HCT116 (cell line): ENCODE data around the gene KRI1. TPM values are rescaled to one million over a fixed set of nuclear protein-coding genes. Genes with fewer than 3 reads are reported as not detected.

ENCODE experiments used
- ATAC-seq: fragments of 200-7000 bp; cut with Tn5 transposase; 2 replicates; pipeline ENCODE4 v1.9.1; 2020; ENCODE audit warnings: mild to moderate bottlenecking, moderate library complexity
- BruUV-seq: library from RNA; stranded (reverse); fragments of 400-500 nt; replicated peaks from 2 replicates; lab custom pipeline; 2021; lab: Mats Ljungman, UMichigan
- CTCF ChIA-PET: fragments of 300-600 bp; sonication (Branson Sonifier 250); formaldehyde crosslinking; loops from one replicate; lab custom pipeline; 2021; ENCODE audit warnings: antibody characterized with exemption; lab: Charles Lee
- POLR2A ChIA-PET: fragments of 300-600, 350-600 bp; sonication (Branson Sonifier 250); formaldehyde crosslinking; loops from one replicate; lab custom pipeline; 2021; ENCODE audit warnings: antibody characterized with exemption; lab: Charles Lee
- RAD21 ChIA-PET, 2 experiments: fragments of 300-600 bp; sonication (Branson Sonifier 250); formaldehyde crosslinking; loops; one replicate each; lab custom pipeline; 2023; ENCODE audit warnings: low total read pairs in 2 of 2; ENCODE audit not compliant: uncharacterized antibody in 2 of 2, unreplicated experiment in 2 of 2, low non-redundant PET in 1 of 2; lab: Charles Lee
- DNase-seq: peaks from one replicate; pipeline ENCODE4 v3.0.0-alpha.2; 2010; ENCODE audit warnings: low read depth, low spot score
- H2AFZ ChIP-seq: fragments of 200-600 bp; shearing (Covaris generic), sonication (generic); 2 replicates; pipeline ENCODE4 v1.6.1; 2017; ENCODE audit warnings: low read depth, mixed run types, mixed read lengths, antibody characterized with exemption, low read length; ENCODE audit not compliant: poor library complexity, severe bottlenecking
- H3K27ac ChIP-seq: 2 replicates; pipeline ENCODE4 v1.5.1; 2012; ENCODE audit warnings: low read depth, low read length
- H3K27me3 ChIP-seq: fragments of 200-600 bp; sonication (generic); 2 replicates; pipeline ENCODE4 v1.6.1; 2016; ENCODE audit warnings: mixed run types, low read length, mixed read lengths; ENCODE audit not compliant: insufficient read depth
- H3K36me3 ChIP-seq, 2 experiments: fragments of 200-500 bp in 1 of 2; fragments of 200-600 bp in 1 of 2; sonication (Bioruptor generic) in 1 of 2; sonication (generic) in 1 of 2; 2 replicates each; pipeline versions ENCODE4 v1.5.1 to v1.6.1; 2014 to 2016; ENCODE audit warnings: low read length in 2 of 2, inconsistent platforms in 1 of 2, mixed read lengths in 1 of 2, mixed run types in 1 of 2; ENCODE audit not compliant: insufficient read depth in 2 of 2, control insufficient read depth in 1 of 2
- H3K4me1 ChIP-seq, 2 experiments: fragments of 200-600 bp in 1 of 2; sonication (generic) in 1 of 2; 2 replicates each; pipeline versions ENCODE4 v1.5.1 to v1.6.1; 2012 to 2017; ENCODE audit warnings: low read length in 2 of 2, inconsistent platforms in 1 of 2, mild to moderate bottlenecking in 1 of 2, mixed read lengths in 1 of 2, mixed run types in 1 of 2, moderate library complexity in 1 of 2; ENCODE audit not compliant: insufficient read depth in 2 of 2, control insufficient read depth in 1 of 2
- H3K4me2 ChIP-seq: fragments of 200-600 bp; sonication (generic); 2 replicates; pipeline ENCODE4 v1.6.1; 2017; ENCODE audit warnings: mixed run types, low read length, mixed read lengths
- H3K4me3 ChIP-seq, 2 experiments: fragments of 200-600 bp in 1 of 2; sonication (generic) in 1 of 2; replicated peaks in 1 of 2; 2 replicates each; pipeline ENCODE4 v1.5.1; 2011 to 2016; ENCODE audit warnings: low read length in 2 of 2, control low read depth in 1 of 2, low read depth in 1 of 2, mild to moderate bottlenecking in 1 of 2, mixed read lengths in 1 of 2, mixed run types in 1 of 2
- H3K79me2 ChIP-seq: fragments of 200-600 bp; sonication (generic); 2 replicates; pipeline ENCODE4 v1.6.1; 2017; ENCODE audit warnings: mild to moderate bottlenecking, mixed run types, low read length, moderate library complexity, mixed read lengths; ENCODE audit not compliant: insufficient read depth
- H3K9ac ChIP-seq: fragments of 200-600 bp; sonication (generic); 2 replicates; pipeline ENCODE4 v1.6.1; 2016; ENCODE audit warnings: low read length, mixed read lengths
- H3K9me2 ChIP-seq: fragments of 200-600 bp; sonication (generic), shearing (Covaris generic); 2 replicates; pipeline ENCODE4 v1.6.1; 2017; ENCODE audit warnings: mixed run types, mild to moderate bottlenecking, moderate library complexity; ENCODE audit not compliant: insufficient read depth
- H3K9me3 ChIP-seq, 2 experiments: fragments of 200-500 bp in 1 of 2; fragments of 200-600 bp in 1 of 2; sonication (Bioruptor generic) in 1 of 2; sonication (generic) in 1 of 2; 2 replicates each; pipeline ENCODE4 v1.6.1; 2014 to 2017; ENCODE audit warnings: low read length in 2 of 2, mixed read lengths in 2 of 2, inconsistent platforms in 1 of 2, low read depth in 1 of 2, mild to moderate bottlenecking in 1 of 2, mixed run types in 1 of 2, moderate library complexity in 1 of 2; ENCODE audit not compliant: control insufficient read depth in 1 of 2, insufficient read depth in 1 of 2
- H4K20me1 ChIP-seq: fragments of 200-600 bp; sonication (generic), shearing (Covaris generic); 2 replicates; pipeline ENCODE4 v1.6.1; 2017; ENCODE audit warnings: mixed run types, mild to moderate bottlenecking, moderate library complexity; ENCODE audit not compliant: insufficient read depth
- CBX3 ChIP-seq: IDR thresholded peaks from 2 replicates; pipeline ENCODE4 v1.6.1; 2012; ENCODE audit warnings: low read depth
- EGR1 ChIP-seq: IDR thresholded peaks from 2 replicates; pipeline ENCODE4 v1.6.1; 2012; ENCODE audit warnings: low read depth
- EZH2 ChIP-seq: fragments of 200-600 bp; sonication (generic); IDR thresholded peaks from 2 replicates; pipeline ENCODE4 v1.6.1; 2017; ENCODE audit warnings: antibody characterized with exemption, mixed run types
- FOSL1 ChIP-seq: IDR thresholded peaks from 2 replicates; pipeline ENCODE4 v1.6.1; 2012; ENCODE audit warnings: low read depth
- POLR2A ChIP-seq: IDR thresholded peaks from 2 replicates; pipeline ENCODE4 v1.7.0; 2011; ENCODE audit warnings: borderline replicate concordance; ENCODE audit not compliant: insufficient read depth, insufficient read length; ENCODE audit errors: extremely low read depth
- SP1 ChIP-seq: IDR thresholded peaks from 2 replicates; pipeline ENCODE4 v1.6.1; 2012; ENCODE audit warnings: low read depth
- SRF ChIP-seq: IDR thresholded peaks from 2 replicates; pipeline ENCODE4 v1.6.1; 2012; ENCODE audit warnings: low read depth
- ZFX ChIP-seq: fragments of 450-650 bp; IDR thresholded peaks from 2 replicates; pipeline ENCODE4 v1.6.1; 2017
- intact Hi-C: fragments of 100-400 bp; cut with micrococcal nuclease; formaldehyde crosslinking; loops from 2 replicates; pipeline ENCODE4 v1.10.0; 2022
- total RNA-seq: library from RNA; stranded (reverse); gene quantifications from one replicate; pipeline ENCODE4 v1.2.1, GENCODE V29; 2021; ENCODE audit not compliant: unreplicated experiment
- TF ChIP-seq, protein P1 (sequence below), 3 experiments: fragments of 200-600 bp in 1 of 3; sonication (generic) in 1 of 3; IDR thresholded peaks in 2 of 3; conservative IDR thresholded peaks in 1 of 3; 2 replicates each; pipeline ENCODE4 v1.5.1; 2012 to 2017; ENCODE audit warnings: low read depth in 2 of 3, low read length in 2 of 3, antibody characterized with exemption in 1 of 3, borderline replicate concordance in 1 of 3, control low read depth in 1 of 3, mild to moderate bottlenecking in 1 of 3, mixed read lengths in 1 of 3, mixed run types in 1 of 3, moderate library complexity in 1 of 3; ENCODE audit not compliant: insufficient read depth in 1 of 3
- TF ChIP-seq, protein P2 (sequence below): IDR thresholded peaks from 2 replicates; pipeline ENCODE4 v1.6.1; 2012
- TF ChIP-seq, protein P3 (sequence below): IDR thresholded peaks from 2 replicates; pipeline ENCODE4 v1.6.1; 2012; ENCODE audit warnings: low read depth
- TF ChIP-seq, protein P4 (sequence below): IDR thresholded peaks from 2 replicates; pipeline ENCODE4 v1.6.1; 2011; ENCODE audit warnings: mild to moderate bottlenecking, low read length, moderate library complexity; ENCODE audit not compliant: insufficient replicate concordance; ENCODE audit errors: extremely low read depth

The KRI1 gene
- total RNA-seq, 1 experiment from 2014 or later = 44.0 TPM

DNA sequence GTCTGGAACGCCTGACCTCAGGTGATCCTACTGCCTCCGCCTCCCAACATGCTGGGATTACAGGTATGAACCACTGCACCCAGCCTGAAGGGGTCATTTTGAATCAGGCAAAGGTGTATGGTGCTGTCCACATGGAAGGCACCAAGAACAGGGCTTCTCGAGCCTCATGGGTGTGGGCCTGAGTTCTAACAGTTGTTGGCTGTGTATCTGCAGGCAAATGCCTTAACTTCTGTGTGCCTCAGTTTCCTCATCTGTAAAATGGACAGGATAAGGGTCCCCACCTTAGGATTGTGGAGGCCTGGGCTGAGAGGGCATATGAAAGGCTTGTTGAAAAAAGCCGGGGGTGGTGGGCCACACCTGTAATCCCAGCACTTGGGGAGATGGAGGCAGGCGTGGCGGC, 12.1 kb upstream of the KRI1 start:
- no peak overlapping the region for H2AFZ ChIP-seq
- no peaks in the 10 kb centered on the region for H4K20me1 ChIP-seq
- H3K4me2 ChIP-seq = peak overlapping the region; percentile 74; the same call in 1 of the 2 replicates
- no peak for TF ChIP-seq ZFX
- TF ChIP-seq POLR2A = no peak
- TF ChIP-seq, protein P1, sequence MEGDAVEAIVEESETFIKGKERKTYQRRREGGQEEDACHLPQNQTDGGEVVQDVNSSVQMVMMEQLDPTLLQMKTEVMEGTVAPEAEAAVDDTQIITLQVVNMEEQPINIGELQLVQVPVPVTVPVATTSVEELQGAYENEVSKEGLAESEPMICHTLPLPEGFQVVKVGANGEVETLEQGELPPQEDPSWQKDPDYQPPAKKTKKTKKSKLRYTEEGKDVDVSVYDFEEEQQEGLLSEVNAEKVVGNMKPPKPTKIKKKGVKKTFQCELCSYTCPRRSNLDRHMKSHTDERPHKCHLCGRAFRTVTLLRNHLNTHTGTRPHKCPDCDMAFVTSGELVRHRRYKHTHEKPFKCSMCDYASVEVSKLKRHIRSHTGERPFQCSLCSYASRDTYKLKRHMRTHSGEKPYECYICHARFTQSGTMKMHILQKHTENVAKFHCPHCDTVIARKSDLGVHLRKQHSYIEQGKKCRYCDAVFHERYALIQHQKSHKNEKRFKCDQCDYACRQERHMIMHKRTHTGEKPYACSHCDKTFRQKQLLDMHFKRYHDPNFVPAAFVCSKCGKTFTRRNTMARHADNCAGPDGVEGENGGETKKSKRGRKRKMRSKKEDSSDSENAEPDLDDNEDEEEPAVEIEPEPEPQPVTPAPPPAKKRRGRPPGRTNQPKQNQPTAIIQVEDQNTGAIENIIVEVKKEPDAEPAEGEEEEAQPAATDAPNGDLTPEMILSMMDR (IDR thresholded peaks at IDR 0.05 in 2 of 3, conservative IDR thresholded peaks at IDR 0.05 in 1 of 3; ENCODE audit: borderline replicate concordance in 1 of 3, insufficient read depth in 1 of 3, low read depth in 2 of 3, low read length in 2 of 3) = no peak
- no peak for TF ChIP-seq SRF
- TF ChIP-seq, protein P2, sequence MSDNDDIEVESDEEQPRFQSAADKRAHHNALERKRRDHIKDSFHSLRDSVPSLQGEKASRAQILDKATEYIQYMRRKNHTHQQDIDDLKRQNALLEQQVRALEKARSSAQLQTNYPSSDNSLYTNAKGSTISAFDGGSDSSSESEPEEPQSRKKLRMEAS = no peak
- TF ChIP-seq, protein P3, sequence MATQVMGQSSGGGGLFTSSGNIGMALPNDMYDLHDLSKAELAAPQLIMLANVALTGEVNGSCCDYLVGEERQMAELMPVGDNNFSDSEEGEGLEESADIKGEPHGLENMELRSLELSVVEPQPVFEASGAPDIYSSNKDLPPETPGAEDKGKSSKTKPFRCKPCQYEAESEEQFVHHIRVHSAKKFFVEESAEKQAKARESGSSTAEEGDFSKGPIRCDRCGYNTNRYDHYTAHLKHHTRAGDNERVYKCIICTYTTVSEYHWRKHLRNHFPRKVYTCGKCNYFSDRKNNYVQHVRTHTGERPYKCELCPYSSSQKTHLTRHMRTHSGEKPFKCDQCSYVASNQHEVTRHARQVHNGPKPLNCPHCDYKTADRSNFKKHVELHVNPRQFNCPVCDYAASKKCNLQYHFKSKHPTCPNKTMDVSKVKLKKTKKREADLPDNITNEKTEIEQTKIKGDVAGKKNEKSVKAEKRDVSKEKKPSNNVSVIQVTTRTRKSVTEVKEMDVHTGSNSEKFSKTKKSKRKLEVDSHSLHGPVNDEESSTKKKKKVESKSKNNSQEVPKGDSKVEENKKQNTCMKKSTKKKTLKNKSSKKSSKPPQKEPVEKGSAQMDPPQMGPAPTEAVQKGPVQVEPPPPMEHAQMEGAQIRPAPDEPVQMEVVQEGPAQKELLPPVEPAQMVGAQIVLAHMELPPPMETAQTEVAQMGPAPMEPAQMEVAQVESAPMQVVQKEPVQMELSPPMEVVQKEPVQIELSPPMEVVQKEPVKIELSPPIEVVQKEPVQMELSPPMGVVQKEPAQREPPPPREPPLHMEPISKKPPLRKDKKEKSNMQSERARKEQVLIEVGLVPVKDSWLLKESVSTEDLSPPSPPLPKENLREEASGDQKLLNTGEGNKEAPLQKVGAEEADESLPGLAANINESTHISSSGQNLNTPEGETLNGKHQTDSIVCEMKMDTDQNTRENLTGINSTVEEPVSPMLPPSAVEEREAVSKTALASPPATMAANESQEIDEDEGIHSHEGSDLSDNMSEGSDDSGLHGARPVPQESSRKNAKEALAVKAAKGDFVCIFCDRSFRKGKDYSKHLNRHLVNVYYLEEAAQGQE = no peak
- TF ChIP-seq EGR1 = no peak
- TF ChIP-seq CBX3 = no peak
- no peak for TF ChIP-seq FOSL1
- TF ChIP-seq SP1 = no peak
- TF ChIP-seq EZH2 = no peak
- TF ChIP-seq, protein P4, sequence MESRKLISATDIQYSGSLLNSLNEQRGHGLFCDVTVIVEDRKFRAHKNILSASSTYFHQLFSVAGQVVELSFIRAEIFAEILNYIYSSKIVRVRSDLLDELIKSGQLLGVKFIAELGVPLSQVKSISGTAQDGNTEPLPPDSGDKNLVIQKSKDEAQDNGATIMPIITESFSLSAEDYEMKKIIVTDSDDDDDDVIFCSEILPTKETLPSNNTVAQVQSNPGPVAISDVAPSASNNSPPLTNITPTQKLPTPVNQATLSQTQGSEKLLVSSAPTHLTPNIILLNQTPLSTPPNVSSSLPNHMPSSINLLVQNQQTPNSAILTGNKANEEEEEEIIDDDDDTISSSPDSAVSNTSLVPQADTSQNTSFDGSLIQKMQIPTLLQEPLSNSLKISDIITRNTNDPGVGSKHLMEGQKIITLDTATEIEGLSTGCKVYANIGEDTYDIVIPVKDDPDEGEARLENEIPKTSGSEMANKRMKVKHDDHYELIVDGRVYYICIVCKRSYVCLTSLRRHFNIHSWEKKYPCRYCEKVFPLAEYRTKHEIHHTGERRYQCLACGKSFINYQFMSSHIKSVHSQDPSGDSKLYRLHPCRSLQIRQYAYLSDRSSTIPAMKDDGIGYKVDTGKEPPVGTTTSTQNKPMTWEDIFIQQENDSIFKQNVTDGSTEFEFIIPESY = no peak
- TF ChIP-seq, all 23 proteins: peak for 0
- Histone ChIP-seq H3K79me2 (no peaks in the 10 kb centered on the region; the same call in 1 of the 2 replicates), H3K9me2 (no peaks in the 10 kb centered on the region), H3K36me3 (peaks cover 9 to 14% of the 10 kb centered on the region in 2 experiments; a peak in 3 of 4 replicates), H3K9ac (peak overlapping the region; percentile 60), H3K27me3 (no peaks in the 10 kb centered on the region), H3K9me3 (no peaks in the 10 kb centered on the region), H3K27ac (peak overlapping the region; percentile 67), H3K4me3 (no peak overlapping the region), H3K4me1 (peaks cover 8 to 20% of the 10 kb centered on the region in 2 experiments; a peak in 3 of 4 replicates)
- intact Hi-C loops = no loop called here
- no peak for ATAC-seq
- DNase-seq = no peak
- ChIA-PET RAD21 (interaction anchor here in 1 of 2 experiments (0.9 kb wide), 1 partner anchor 37 kb away, joined by 3 read pairs; no protein-coding TSS in a partner anchor), CTCF (interaction anchor here (0.7 kb wide), 1 partner anchor 108 kb away, joined by 3 read pairs; no protein-coding TSS in a partner anchor), POLR2A (no interaction called here)
- no TSS peak for BruUV-seq
